Activated CD4-positive, alpha-beta T cell treated with anti-CD3 and anti-CD28 coated beads, Interleukin-2, amount 10 ng/mL, durations not matched to agents 7 days and 5 days (primary cell): ENCODE results near the gene DPCD. TPM values are rescaled to one million over a fixed set of nuclear protein-coding genes. Genes with fewer than 3 reads are reported as not detected.

ENCODE experiments used
- CTCF ChIA-PET: fragments of 350-600 bp; sonication (Branson Sonifier 250); formaldehyde crosslinking; loops from one replicate; lab custom pipeline; 2021; ENCODE audit warnings: antibody characterized with exemption; lab: Charles Lee
- POLR2A ChIA-PET: fragments of 350-600 bp; sonication (Branson Sonifier 250); formaldehyde crosslinking; loops from one replicate; lab custom pipeline; 2021; ENCODE audit warnings: antibody characterized with exemption; lab: Charles Lee
- DNase-seq: peaks from one replicate; pipeline ENCODE4 v3.0.0-alpha.2; 2020
- H3K27ac Mint-ChIP-seq: one replicate; pipeline ENCODE4 v1.8.0; 2021; ENCODE audit warnings: mild to moderate bottlenecking, moderate library complexity, mixed read lengths
- H3K27me3 Mint-ChIP-seq: one replicate; pipeline ENCODE4 v1.8.0; 2021; ENCODE audit warnings: mixed read lengths
- H3K36me3 Mint-ChIP-seq: one replicate; pipeline ENCODE4 v1.8.0; 2021; ENCODE audit warnings: low read depth, mixed read lengths
- H3K4me1 Mint-ChIP-seq: one replicate; pipeline ENCODE4 v1.8.0; 2021; ENCODE audit warnings: mixed read lengths
- H3K4me3 Mint-ChIP-seq: one replicate; pipeline ENCODE4 v1.8.0; 2021; ENCODE audit warnings: mild to moderate bottlenecking, moderate library complexity, mixed read lengths
- H3K9me3 Mint-ChIP-seq: one replicate; pipeline ENCODE4 v1.8.0; 2021; ENCODE audit warnings: mixed read lengths
- microRNA-seq: library from miRNA; unstranded; fragments of <30 nt; microRNA quantifications from one replicate; pipeline ENCODE4 v1.2.0, GENCODE V29; 2021; ENCODE audit warnings: borderline microRNAs expressed, borderline replicate concordance
- total RNA-seq, 2 experiments: library from RNA; stranded (reverse); gene quantifications; one replicate each; pipeline ENCODE4 v1.2.3, GENCODE V29; 2021

DPCD gene
- total RNA-seq, 2 experiments from 2014 or later: 2.9 to 3.1 TPM

DNA sequence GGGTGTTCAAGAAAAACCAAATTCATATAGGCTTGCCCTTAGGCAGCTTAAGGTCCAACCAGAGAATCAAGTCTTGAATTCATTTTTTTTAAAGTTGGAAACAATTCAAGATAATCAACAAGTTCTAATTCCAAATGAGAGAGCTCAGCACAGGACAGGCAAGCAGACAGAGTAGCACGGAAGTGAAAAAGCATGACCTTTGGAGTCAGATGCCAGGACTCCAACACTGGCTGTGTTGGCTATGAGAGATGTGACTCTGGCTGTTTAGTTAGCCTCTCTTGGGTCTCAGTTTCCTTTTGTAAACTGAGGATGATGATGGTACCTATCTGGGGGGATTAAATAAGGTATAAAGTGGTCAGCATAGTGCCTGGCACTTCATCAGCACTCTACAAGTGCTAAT lies 57.5 kb downstream of the DPCD start:
- H3K9me3 Mint-ChIP-seq: no peaks in the 10 kb centered on the region
- H3K36me3 Mint-ChIP-seq: peaks cover 12% of the 10 kb centered on the region
- ChIA-PET POLR2A (no interaction called here), CTCF (interaction anchor here (1.1 kb wide), 1 partner anchor 14 kb away, joined by 3 read pairs; no protein-coding TSS in a partner anchor)
- no peak for DNase-seq
- no peak overlapping the region for H3K4me3 Mint-ChIP-seq
- H3K27ac Mint-ChIP-seq: no peak overlapping the region
- no peaks in the 10 kb centered on the region for H3K27me3 Mint-ChIP-seq
- H3K4me1 Mint-ChIP-seq: no peaks in the 10 kb centered on the region

DNA sequence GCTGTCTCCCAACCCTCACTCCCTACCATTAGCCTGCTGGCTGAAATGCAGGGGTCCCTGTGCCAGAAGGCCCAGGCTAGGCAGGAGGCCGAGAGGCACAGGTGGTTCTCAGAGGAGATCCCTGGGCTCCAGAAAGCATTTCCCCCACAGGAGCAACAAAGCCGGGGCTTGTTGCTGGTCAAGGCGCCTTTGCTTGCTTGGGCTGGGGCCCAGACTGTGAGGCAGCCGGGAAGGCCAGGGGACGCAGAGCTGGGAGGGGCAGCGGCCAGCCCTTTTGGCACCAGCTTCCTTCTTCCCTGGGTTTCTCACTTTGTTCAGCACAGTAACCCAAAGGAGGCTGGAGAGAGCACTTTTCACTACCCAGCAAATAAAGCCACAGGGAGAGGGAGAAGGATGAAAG lies 58.2 kb downstream of the DPCD start:
- Mint-ChIP-seq H3K4me3 (no peak overlapping the region), H3K27me3 (no peaks in the 10 kb centered on the region), H3K36me3 (peaks cover 11% of the 10 kb centered on the region), H3K9me3 (no peaks in the 10 kb centered on the region), H3K27ac (no peak overlapping the region), H3K4me1 (no peaks in the 10 kb centered on the region)
- POLR2A ChIA-PET: no interaction called here
- CTCF ChIA-PET: interaction anchor here (1.1 kb wide), 1 partner anchor 15 kb away, joined by 3 read pairs; no protein-coding TSS in a partner anchor
- no peak for DNase-seq

DNA sequence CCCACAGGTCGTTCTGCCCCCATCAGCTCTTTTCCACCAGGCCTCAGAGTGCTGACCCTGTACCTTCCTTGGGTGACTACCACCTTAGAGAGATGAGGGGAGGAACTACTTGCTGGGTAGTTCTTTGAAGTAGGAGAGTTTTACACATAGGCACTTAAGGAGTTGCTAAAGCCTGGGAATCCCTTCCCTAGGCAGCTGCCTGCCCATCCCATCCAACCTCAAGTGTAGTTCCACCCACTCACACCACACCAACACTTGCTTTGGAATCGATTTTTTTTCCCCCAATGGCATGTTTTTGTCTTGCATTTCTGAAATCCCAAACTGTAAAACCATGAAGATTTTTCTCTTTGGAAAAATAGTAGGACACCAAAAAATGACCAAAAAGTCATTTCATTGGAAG lies 59.1 kb downstream of the DPCD start:
- Mint-ChIP-seq H3K36me3 (peaks cover 8% of the 10 kb centered on the region), H3K9me3 (no peaks in the 10 kb centered on the region), H3K27ac (no peak overlapping the region), H3K27me3 (no peaks in the 10 kb centered on the region), H3K4me1 (no peaks in the 10 kb centered on the region), H3K4me3 (no peak overlapping the region)
- ChIA-PET CTCF (interaction anchor here (0.6 kb wide), 1 partner anchor 319 kb away, joined by 3 read pairs; no protein-coding TSS in a partner anchor), POLR2A (no interaction called here)
- DNase-seq: no peak

DNA sequence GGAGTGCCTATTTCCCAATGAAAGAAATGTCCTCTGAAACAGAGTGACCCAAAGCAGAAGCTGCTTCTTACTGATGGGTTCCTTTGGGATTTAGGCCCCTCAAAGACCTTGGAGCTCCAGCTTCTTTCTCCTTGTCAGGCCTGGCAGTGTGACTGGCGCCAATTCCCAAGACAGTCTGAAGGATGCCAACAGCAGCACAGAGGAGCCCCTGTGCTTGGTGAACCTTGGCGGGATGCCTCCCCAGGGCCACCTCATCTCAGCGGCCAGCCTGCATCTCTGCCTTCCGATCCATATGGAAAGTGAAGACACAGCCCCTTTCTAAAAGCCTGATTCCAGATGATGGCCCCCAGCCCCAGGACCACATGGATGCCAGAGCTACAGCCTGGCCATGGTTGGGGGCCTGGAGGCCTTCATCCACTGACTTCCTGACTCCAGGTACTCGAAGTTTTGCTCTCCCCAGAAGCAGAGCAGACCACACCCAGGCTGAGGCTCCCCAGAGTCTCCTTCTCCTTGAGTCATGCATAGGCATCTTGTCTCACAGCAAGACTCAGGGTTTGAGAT lies 61.5 kb downstream of the DPCD start:
- no peak overlapping the region for H3K27ac Mint-ChIP-seq
- H3K4me1 Mint-ChIP-seq: no peaks in the 10 kb centered on the region
- H3K4me3 Mint-ChIP-seq: no peak overlapping the region
- no peaks in the 10 kb centered on the region for H3K27me3 Mint-ChIP-seq
- ChIA-PET CTCF (no interaction called here), POLR2A (interaction anchor here (0.6 kb wide), 1 partner anchor 193 kb away, joined by 6 read pairs; no protein-coding TSS in a partner anchor)
- H3K9me3 Mint-ChIP-seq: no peaks in the 10 kb centered on the region
- peaks cover 3% of the 10 kb centered on the region for H3K36me3 Mint-ChIP-seq
- DNase-seq: no peak

DNA sequence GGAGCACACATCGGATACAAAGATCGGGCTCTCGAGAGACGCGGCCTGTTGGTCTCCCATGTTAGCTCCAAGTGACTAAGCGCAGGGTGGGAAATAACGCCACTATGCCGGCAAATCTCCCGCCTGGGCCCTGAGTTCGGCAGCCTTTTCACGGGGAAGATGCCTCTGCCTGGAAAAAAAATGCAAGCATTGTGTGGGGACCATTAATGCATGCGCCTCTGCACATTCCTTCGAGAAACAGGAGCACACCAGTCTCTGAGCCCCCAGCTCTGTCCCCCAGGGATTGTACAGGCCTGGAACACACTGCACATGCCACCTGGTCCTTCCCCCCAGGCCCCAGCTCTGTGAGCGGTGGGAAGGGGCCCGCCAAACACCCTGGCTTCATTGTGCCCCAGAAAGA lies 62.7 kb downstream of the DPCD start:
- Mint-ChIP-seq H3K27me3 (no peaks in the 10 kb centered on the region), H3K27ac (no peak overlapping the region), H3K9me3 (no peaks in the 10 kb centered on the region), H3K4me3 (no peak overlapping the region), H3K4me1 (no peaks in the 10 kb centered on the region), H3K36me3 (peaks cover 5% of the 10 kb centered on the region)
- CTCF ChIA-PET: no interaction called here
- POLR2A ChIA-PET: no interaction called here
- DNase-seq: no peak

DNA sequence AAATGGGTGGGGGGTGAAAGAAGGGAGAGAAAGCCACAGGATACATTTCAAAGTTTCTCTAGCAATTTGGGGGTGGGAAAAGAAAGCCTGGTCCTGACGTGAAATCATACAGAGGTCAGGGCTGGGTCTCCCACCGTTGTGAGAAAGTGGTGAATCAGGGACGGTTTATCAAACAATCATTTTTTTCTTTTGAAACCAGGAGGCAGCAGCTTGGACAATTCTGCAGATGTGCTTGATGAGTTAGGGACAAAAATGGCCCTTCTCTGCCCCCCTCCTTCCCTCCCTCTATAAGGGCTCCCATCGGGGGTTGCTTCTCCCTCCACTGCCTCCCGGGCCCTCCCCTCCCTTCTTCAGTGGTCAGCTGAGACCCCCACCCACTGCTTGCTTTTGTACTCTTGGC lies 63.2 kb downstream of the DPCD start:
- ChIA-PET CTCF (no interaction called here), POLR2A (no interaction called here)
- Mint-ChIP-seq H3K4me1 (no peaks in the 10 kb centered on the region), H3K4me3 (no peak overlapping the region), H3K36me3 (peaks cover 10% of the 10 kb centered on the region), H3K27me3 (no peaks in the 10 kb centered on the region), H3K27ac (no peak overlapping the region), H3K9me3 (no peaks in the 10 kb centered on the region)
- DNase-seq: no peak

DNA sequence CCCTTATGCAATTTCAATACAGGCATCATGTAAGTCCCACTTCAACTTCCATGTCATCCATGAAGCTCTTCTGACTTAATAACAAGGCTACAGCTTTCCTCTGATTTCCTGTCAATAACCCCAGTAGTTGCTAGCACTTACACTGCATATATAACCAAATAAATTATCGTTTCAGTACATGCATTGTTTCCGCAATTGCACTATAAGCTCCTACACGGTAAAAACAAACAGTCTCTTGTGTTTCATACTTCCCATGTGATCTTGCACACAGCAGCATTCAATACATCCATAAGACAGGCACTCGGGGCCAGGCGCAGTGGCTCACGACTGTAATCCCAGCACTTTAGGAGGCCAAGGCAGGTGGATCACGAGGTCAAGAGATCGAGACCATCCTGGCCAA lies 65.4 kb downstream of the DPCD start:
- Mint-ChIP-seq H3K27ac (no peak overlapping the region), H3K4me3 (no peak overlapping the region), H3K9me3 (no peaks in the 10 kb centered on the region), H3K4me1 (no peaks in the 10 kb centered on the region), H3K27me3 (no peaks in the 10 kb centered on the region), H3K36me3 (peaks cover 17% of the 10 kb centered on the region)
- no peak for DNase-seq
- POLR2A ChIA-PET: no interaction called here
- CTCF ChIA-PET: no interaction called here

DNA sequence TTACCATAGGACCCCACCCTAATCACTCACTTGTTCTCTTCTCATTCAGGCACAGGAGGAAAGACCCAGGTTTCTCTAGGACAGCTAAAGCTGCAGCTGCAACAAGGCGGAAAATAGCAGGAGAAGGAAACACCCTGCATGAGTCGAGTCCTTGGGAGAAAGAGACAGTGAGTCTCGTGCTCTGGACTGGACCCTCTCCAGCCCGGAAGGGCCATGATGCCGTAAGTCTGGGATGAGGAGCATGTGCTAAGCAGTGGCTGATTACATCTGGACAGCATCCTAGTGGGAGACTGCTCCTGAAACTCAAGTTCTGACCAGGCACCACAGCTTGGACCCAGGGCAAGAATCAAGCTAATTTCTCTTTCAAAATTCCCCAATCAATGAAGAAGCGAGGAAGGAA lies 67.4 kb downstream of the DPCD start:
- H3K4me1 Mint-ChIP-seq: no peaks in the 10 kb centered on the region
- no peak overlapping the region for H3K4me3 Mint-ChIP-seq
- H3K27ac Mint-ChIP-seq: no peak overlapping the region
- no peak for DNase-seq
- no peaks in the 10 kb centered on the region for H3K27me3 Mint-ChIP-seq
- H3K9me3 Mint-ChIP-seq: no peaks in the 10 kb centered on the region
- H3K36me3 Mint-ChIP-seq: peaks cover 22% of the 10 kb centered on the region
- ChIA-PET CTCF (interaction anchor here (2.7 kb wide), 1 partner anchor 17 kb away, joined by 6 read pairs; no protein-coding TSS in a partner anchor), POLR2A (no interaction called here)

DNA sequence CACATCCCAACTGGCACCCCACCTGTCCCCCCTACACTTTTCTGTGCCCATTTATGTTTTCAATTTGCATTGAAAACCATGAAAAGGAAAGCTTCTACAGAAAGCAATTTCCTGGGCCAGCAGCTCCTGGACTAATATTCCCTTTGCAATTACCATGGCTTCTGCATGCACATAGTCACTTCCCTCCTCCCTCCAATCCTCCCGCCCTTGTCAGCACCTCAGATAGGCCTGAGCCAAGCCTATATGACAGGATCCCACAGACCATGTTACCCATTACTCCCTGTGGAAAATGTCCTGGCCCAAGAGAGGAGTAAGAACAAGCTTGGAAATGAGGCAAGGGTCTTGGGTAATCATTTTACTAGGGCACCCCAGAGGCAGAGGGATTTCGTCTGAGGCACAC lies 68.8 kb downstream of the DPCD start:
- ChIA-PET POLR2A (no interaction called here), CTCF (interaction anchor here (0.9 to 1.3 kb wide), 3 partner anchors 9 to 13 kb away, joined by 3 to 5 read pairs (median 4); no protein-coding TSS in a partner anchor)
- DNase-seq: no peak
- Mint-ChIP-seq H3K4me1 (no peaks in the 10 kb centered on the region), H3K27ac (no peak overlapping the region), H3K9me3 (no peaks in the 10 kb centered on the region), H3K27me3 (no peaks in the 10 kb centered on the region), H3K4me3 (no peak overlapping the region), H3K36me3 (peaks cover 25% of the 10 kb centered on the region)

DNA sequence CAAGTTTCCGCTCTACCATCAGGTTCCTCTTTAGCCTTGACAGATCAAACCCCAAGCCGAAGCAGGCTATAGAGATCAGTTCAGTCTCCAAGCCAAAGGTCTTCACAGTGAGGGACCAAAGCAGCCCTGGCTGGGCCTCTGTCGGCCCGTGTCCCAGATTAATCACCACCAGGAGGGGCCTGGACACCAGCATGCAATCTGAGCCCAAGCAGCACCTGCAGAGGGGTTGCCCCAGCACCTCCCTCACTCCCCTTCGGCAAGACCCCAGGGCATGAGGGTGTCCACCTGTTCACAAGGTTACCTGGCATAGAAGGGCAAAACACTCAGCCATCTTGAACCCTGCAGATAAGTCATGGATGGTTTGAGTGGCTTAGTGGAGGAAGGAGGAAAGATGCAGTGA lies 70.9 kb downstream of the DPCD start:
- H3K36me3 Mint-ChIP-seq: peaks cover 27% of the 10 kb centered on the region
- CTCF ChIA-PET: interaction anchor here (1.6 kb wide), 1 partner anchor 15 kb away, joined by 3 read pairs; no protein-coding TSS in a partner anchor

More for the DNA sequence above, 70.9 kb downstream of the DPCD start:
- Mint-ChIP-seq H3K9me3 (no peaks in the 10 kb centered on the region), H3K4me1 (no peaks in the 10 kb centered on the region), H3K4me3 (no peak overlapping the region), H3K27me3 (no peaks in the 10 kb centered on the region), H3K27ac (no peak overlapping the region)
- DNase-seq: no peak
- POLR2A ChIA-PET: no interaction called here

Small RNAs within 50 kb of the gene (microRNA-seq; reads per million reads assigned to microRNA genes)
- gene MIR3158-1 (not detected), gene MIR3158-2 (not detected)

Other genes with a start within 250 kb of the DPCD start
- 10 to 100 TPM; 14.3 to 14.8 TPM for gene BTRC, start 234.2 kb upstream of the DPCD start, total RNA-seq
- 10 to 100 TPM; 26.5 to 35.3 TPM for gene POLL, start 64 bp upstream of the DPCD start, total RNA-seq
- 10 to 100 TPM; 40.7 to 45.4 TPM for gene FBXW4, start 106.8 kb downstream of the DPCD start, total RNA-seq
- gene FGF8, start 187.8 kb downstream of the DPCD start, total RNA-seq: not detected
- 10 to 100 TPM; 25.9 to 30.3 TPM for gene NPM3, start 195.1 kb downstream of the DPCD start, total RNA-seq
- 100 to 1,000 TPM; 135 to 145 TPM for gene OGA, start 230.1 kb downstream of the DPCD start, total RNA-seq